Colonic mucosa (tissue), 4 donors: ENCODE data around the gene TMEM88. TPM values are rescaled to one million over a fixed set of nuclear protein-coding genes. Genes with fewer than 3 reads are reported as not detected.

Experiments used
- DNase-seq: peaks from one replicate; pipeline ENCODE4 v3.0.0-alpha.2; 2020
- H3K27ac ChIP-seq: fragments of 200-600 bp; one replicate; pipeline ENCODE4 v1.8.0; 2021
- H3K27me3 ChIP-seq: fragments of 200-600 bp; one replicate; pipeline ENCODE4 v1.8.0; 2021
- H3K36me3 ChIP-seq: fragments of 200-600 bp; one replicate; pipeline ENCODE4 v1.8.0; 2021
- H3K4me1 ChIP-seq: fragments of 200-600 bp; one replicate; pipeline ENCODE4 v1.8.0; 2021; ENCODE audit warnings: mild to moderate bottlenecking
- H3K4me3 ChIP-seq: fragments of 200-600 bp; one replicate; pipeline ENCODE4 v1.8.0; 2021
- H3K9ac ChIP-seq, 2 donors: one replicate each; pipeline ENCODE4 v1.7.0; 2013; ENCODE audit warnings: control low read depth in 2 of 2, low read depth in 2 of 2, low read length in 2 of 2
- H3K9me3 ChIP-seq: fragments of 200-600 bp; one replicate; pipeline ENCODE4 v1.8.0; 2021
- CTCF ChIP-seq: fragments of 200-600 bp; IDR thresholded peaks from one replicate; pipeline ENCODE4 v1.8.0; 2022; ENCODE audit warnings: antibody characterized with exemption, mild to moderate bottlenecking
- intact Hi-C: fragments of 100-400 bp; cut with DNase I; formaldehyde crosslinking; loops from one replicate; pipeline ENCODE4 v1.14.1; 2022
- total RNA-seq, 2 donors: library from RNA; stranded (reverse); fragmentation: NEBNext Ultra II Directional in 1 of 2; extraction: Animal tissue kit (Norgen Biotek cat#: 25700) in 1 of 2; gene quantifications; one replicate each; pipeline ENCODE4 v1.2.1, GENCODE V29; 2021
- donor health status: healthy.
- donor health status: DM: no; HTN: no; CAD: no.
- donor health status: DM: no; HTN: no; CAD: no.

The TMEM88 gene
- total RNA-seq, 2 donors from 2014 or later = 2.5 to 2.7 TPM

GRCh38 chr17:7852919-7853690, 1.8 kb upstream of the TMEM88 start:
- Histone ChIP-seq H3K9ac (no peak overlapping the region), H3K9me3 (no peaks in the 10 kb centered on the region), H3K27me3 (no peaks in the 10 kb centered on the region), H3K36me3 (peaks cover 20% of the 10 kb centered on the region), H3K4me3 (no peak overlapping the region), H3K4me1 (peaks cover 9% of the 10 kb centered on the region), H3K27ac (no peak overlapping the region)
- TF ChIP-seq CTCF = no peak
- intact Hi-C loops = loop anchor here (2.0 kb wide), 1 partner anchor 20 kb away; no protein-coding TSS in a partner anchor
- no peak for DNase-seq

- no peak overlapping the region for H3K9ac ChIP-seq
- DNase-seq = no peak
- H3K9me3 ChIP-seq = no peaks in the 10 kb centered on the region
- no peaks in the 10 kb centered on the region for H3K27me3 ChIP-seq
- intact Hi-C loops = loop anchor here (2.0 kb wide), 1 partner anchor 21 kb away; no protein-coding TSS in a partner anchor
- peaks cover 15% of the 10 kb centered on the region for H3K4me1 ChIP-seq
- no peak overlapping the region for H3K4me3 ChIP-seq
- TF ChIP-seq CTCF = no peak
- H3K27ac ChIP-seq = no peak overlapping the region
- peaks cover 20% of the 10 kb centered on the region for H3K36me3 ChIP-seq
Observed at GRCh38 chr17:7853691-7854038, 1.2 kb upstream of the TMEM88 start.

- Histone ChIP-seq H3K4me3 (no peak overlapping the region), H3K4me1 (peaks cover 20% of the 10 kb centered on the region), H3K9me3 (no peaks in the 10 kb centered on the region), H3K36me3 (peaks cover 16% of the 10 kb centered on the region), H3K27me3 (no peaks in the 10 kb centered on the region), H3K27ac (no peak overlapping the region), H3K9ac (no peak overlapping the region)
- no peak for DNase-seq
- no peak for TF ChIP-seq CTCF
- intact Hi-C loops = no loop called here
Observed at GRCh38 chr17:7854078-7854777, 638 bp upstream of the TMEM88 start.

GRCh38 chr17:7855660-7856010, 769 bp downstream of the TMEM88 start:
- DNase-seq = no peak
- Histone ChIP-seq H3K36me3 (peaks cover 7% of the 10 kb centered on the region), H3K4me3 (peak overlapping the region; percentile 10), H3K4me1 (peaks cover 20% of the 10 kb centered on the region), H3K27ac (peak overlapping the region; percentile 95), H3K9me3 (no peaks in the 10 kb centered on the region), H3K9ac (peak overlapping the region; percentile 6 to 96), H3K27me3 (no peaks in the 10 kb centered on the region)
- no peak for TF ChIP-seq CTCF
- intact Hi-C loops = no loop called here

GRCh38 chr17:7856011-7856810, 1.3 kb downstream of the TMEM88 start:
- Histone ChIP-seq H3K9me3 (no peaks in the 10 kb centered on the region), H3K9ac (peak overlapping the region; percentile 65 to 96), H3K27me3 (no peaks in the 10 kb centered on the region), H3K4me3 (peak overlapping the region; percentile 80), H3K27ac (peak overlapping the region; percentile 95), H3K4me1 (peaks cover 20% of the 10 kb centered on the region), H3K36me3 (peaks cover 7% of the 10 kb centered on the region)
- no peak for TF ChIP-seq CTCF
- intact Hi-C loops = no loop called here
- DNase-seq = peak; percentile 82
